H1 (cell line): ENCODE data around the gene TMTC2. TPM values are rescaled to one million over a fixed set of nuclear protein-coding genes. Genes with fewer than 3 reads are reported as not detected.

Experiments used
- CTCF ChIA-PET: fragments of 300-600 bp; sonication (Branson Sonifier 250); formaldehyde crosslinking; loops from one replicate; lab custom pipeline; 2021; ENCODE audit not compliant: partially characterized antibody; lab: Charles Lee
- POLR2A ChIA-PET: fragments of 300-600 bp; sonication (Branson Sonifier 250); formaldehyde crosslinking; loops from one replicate; lab custom pipeline; 2021; ENCODE audit warnings: inconsistent platforms; ENCODE audit not compliant: partially characterized antibody; lab: Charles Lee
- DNase-seq, 2 experiments: peaks; one replicate each; pipeline versions ENCODE4 v3.0.0 to v3.0.0-alpha.2; 2010 to 2022; ENCODE audit warnings: low spot score in 2 of 2, low read depth in 1 of 2, mixed read lengths in 1 of 2
- FAIRE-seq: peaks from 2 replicates; lab custom pipeline; 2011; peaks lifted over from hg19 to GRCh38; lab: Jason Lieb, UNC
- H2AFZ ChIP-seq: 2 replicates; pipeline ENCODE4 v1.8.1; 2012; ENCODE audit warnings: low read length, inconsistent platforms
- H2AK5ac ChIP-seq: 2 replicates; pipeline ENCODE4 v1.6.1; 2013; ENCODE audit warnings: low read depth, low read length
- H2BK120ac ChIP-seq: replicated peaks from 2 replicates; pipeline ENCODE3; 2013; ENCODE audit warnings: low read depth, low read length, inconsistent platforms
- H2BK12ac ChIP-seq: 2 replicates; pipeline ENCODE4 v1.6.1; 2013; ENCODE audit warnings: low read depth, low read length
- H2BK15ac ChIP-seq: 2 replicates; pipeline ENCODE4 v1.6.1; 2013; ENCODE audit warnings: low read length
- H2BK20ac ChIP-seq: 2 replicates; pipeline ENCODE4 v1.6.1; 2013; ENCODE audit warnings: low read length
- H2BK5ac ChIP-seq: 2 replicates; pipeline ENCODE4 v1.6.1; 2013; ENCODE audit warnings: low read depth, low read length
- H3K14ac ChIP-seq: 2 replicates; pipeline ENCODE4 v1.6.1; 2013; ENCODE audit warnings: inconsistent platforms; ENCODE audit not compliant: insufficient read length
- H3K18ac ChIP-seq: 2 replicates; pipeline ENCODE4 v1.6.1; 2013; ENCODE audit warnings: low read length; ENCODE audit errors: extremely low read depth
- H3K23ac ChIP-seq: 2 replicates; pipeline ENCODE4 v1.6.1; 2013; ENCODE audit warnings: inconsistent platforms; ENCODE audit not compliant: insufficient read length
- H3K23me2 ChIP-seq: 2 replicates; pipeline ENCODE4 v1.6.1; 2013; ENCODE audit warnings: low read depth, low read length
- H3K27ac ChIP-seq: 2 replicates; pipeline ENCODE4 v1.6.1; 2011; ENCODE audit warnings: low read depth, low read length, inconsistent platforms
- H3K27me3 ChIP-seq, 4 experiments: replicated peaks in 1 of 4; 1 replicate in 1 of 4; 2 replicates in 3 of 4; pipeline versions ENCODE4 v1.6.1 to v1.8.1; 2011 to 2013; ENCODE audit warnings: low read length in 3 of 4, mild to moderate bottlenecking in 3 of 4, inconsistent platforms in 2 of 4, mixed read lengths in 2 of 4, moderate library complexity in 1 of 4; ENCODE audit not compliant: control insufficient read depth in 3 of 4, insufficient read depth in 3 of 4; ENCODE audit errors: extremely low read depth in 1 of 4
- H3K36me3 ChIP-seq, 4 experiments: 2 replicates each; pipeline versions ENCODE4 v1.6.1 to v1.8.1; 2011 to 2013; ENCODE audit warnings: mild to moderate bottlenecking in 4 of 4, low read length in 3 of 4, moderate library complexity in 2 of 4, control low read depth in 1 of 4, inconsistent platforms in 1 of 4; ENCODE audit not compliant: insufficient read depth in 4 of 4, control insufficient read depth in 2 of 4
- H3K4ac ChIP-seq: replicated peaks from 2 replicates; pipeline ENCODE3; 2013; ENCODE audit warnings: low read length, low read depth, mixed read lengths, inconsistent platforms; ENCODE audit not compliant: insufficient read length
- H3K4me1 ChIP-seq, 4 experiments: replicated peaks in 1 of 4; 1 replicate in 1 of 4; 2 replicates in 3 of 4; pipeline versions ENCODE4 v1.6.1 to v1.8.1; 2011 to 2013; ENCODE audit warnings: low read length in 3 of 4, inconsistent platforms in 2 of 4, mixed read lengths in 1 of 4; ENCODE audit not compliant: insufficient read depth in 4 of 4, control insufficient read depth in 3 of 4
- H3K4me2 ChIP-seq, 2 experiments: 2 replicates each; pipeline versions ENCODE4 v1.6.1 to v1.8.1; 2011 to 2013; ENCODE audit warnings: low read depth in 2 of 2, low read length in 2 of 2, control low read depth in 1 of 2, inconsistent platforms in 1 of 2, mild to moderate bottlenecking in 1 of 2; ENCODE audit not compliant: insufficient read depth in 1 of 2
- H3K4me3 ChIP-seq, 4 experiments: fragments of 200-600, 300-600 bp in 1 of 4; sonication (generic), shearing (Covaris generic), sonication (Bioruptor Twin) in 1 of 4; 2 replicates each; pipeline versions ENCODE4 v1.5.1 to v1.8.1; 2011 to 2016; ENCODE audit warnings: low read length in 4 of 4, low read depth in 3 of 4, control low read depth in 2 of 4, inconsistent platforms in 2 of 4, mild to moderate bottlenecking in 2 of 4, mixed read lengths in 1 of 4, moderate library complexity in 1 of 4; ENCODE audit not compliant: insufficient read depth in 2 of 4; ENCODE audit errors: extremely low read depth in 1 of 4
- H3K56ac ChIP-seq: replicated peaks from 2 replicates; pipeline ENCODE3; 2013; ENCODE audit warnings: low read depth, mild to moderate bottlenecking, mixed read lengths, low read length, inconsistent platforms; ENCODE audit not compliant: insufficient read length
- H3K79me1 ChIP-seq: 2 replicates; pipeline ENCODE4 v1.6.1; 2013; ENCODE audit warnings: low read depth, low read length, control low read depth
- H3K79me2 ChIP-seq, 2 experiments: 2 replicates each; pipeline versions ENCODE4 v1.6.1 to v1.8.1; 2012 to 2013; ENCODE audit warnings: low read length in 2 of 2, mild to moderate bottlenecking in 2 of 2, inconsistent platforms in 1 of 2; ENCODE audit not compliant: insufficient read depth in 2 of 2, control insufficient read depth in 1 of 2
- H3K9ac ChIP-seq, 4 experiments: replicated peaks in 1 of 4; 1 replicate in 1 of 4; 2 replicates in 3 of 4; pipeline versions ENCODE4 v1.6.1 to v1.8.1; 2011 to 2013; ENCODE audit warnings: low read depth in 3 of 4, low read length in 3 of 4, control low read depth in 2 of 4, mild to moderate bottlenecking in 2 of 4, moderate library complexity in 2 of 4, inconsistent platforms in 1 of 4; ENCODE audit errors: extremely low read depth in 1 of 4
- H3K9me3 ChIP-seq, 2 experiments: 2 replicates each; pipeline versions ENCODE4 v1.6.1 to v1.8.1; 2012 to 2013; ENCODE audit warnings: mild to moderate bottlenecking in 2 of 2, moderate library complexity in 2 of 2, control low read depth in 1 of 2, inconsistent platforms in 1 of 2, low read depth in 1 of 2, low read length in 1 of 2, mixed read lengths in 1 of 2; ENCODE audit not compliant: insufficient read depth in 2 of 2
- H4K20me1 ChIP-seq, 2 experiments: replicated peaks in 1 of 2; 2 replicates each; pipeline versions ENCODE3 to v1.8.1; 2011 to 2013; ENCODE audit warnings: inconsistent platforms in 2 of 2, low read length in 2 of 2, mild to moderate bottlenecking in 1 of 2; ENCODE audit not compliant: insufficient read depth in 2 of 2, control insufficient read depth in 1 of 2
- H4K5ac ChIP-seq: 2 replicates; pipeline ENCODE4 v1.6.1; 2013; ENCODE audit warnings: low read length, low read depth, mixed read lengths, inconsistent platforms; ENCODE audit not compliant: insufficient read length
- H4K8ac ChIP-seq: 2 replicates; pipeline ENCODE4 v1.8.0; 2013; ENCODE audit warnings: mild to moderate bottlenecking, moderate library complexity, low read length, inconsistent platforms; ENCODE audit not compliant: insufficient read depth; ENCODE audit errors: extremely low read depth
- H4K91ac ChIP-seq: replicated peaks from 2 replicates; pipeline ENCODE3; 2013; ENCODE audit warnings: low read length, mixed read lengths, inconsistent platforms; ENCODE audit not compliant: insufficient read length
- ATF2 ChIP-seq: IDR thresholded peaks from 2 replicates; pipeline ENCODE4 v1.6.1; 2012; ENCODE audit warnings: low read length, inconsistent platforms
- CBX5 ChIP-seq: fragments of 300-800, 300-1000 bp; sonication (generic); IDR thresholded peaks from 2 replicates; pipeline ENCODE4 v1.7.1; 2016; ENCODE audit warnings: antibody characterized with exemption, low read length, low read depth
- CEBPB ChIP-seq: IDR thresholded peaks from 2 replicates; pipeline ENCODE4 v1.6.1; 2012; ENCODE audit warnings: low read depth, low read length
- CREB1 ChIP-seq: IDR thresholded peaks from 2 replicates; pipeline ENCODE4 v1.6.1; 2012; ENCODE audit warnings: inconsistent platforms
- EP300 ChIP-seq, 2 experiments: IDR thresholded peaks; 1 replicate in 1 of 2; 2 replicates in 1 of 2; pipeline ENCODE4 v1.6.1; 2011 to 2012; ENCODE audit warnings: low read depth in 2 of 2, low read length in 2 of 2, mild to moderate bottlenecking in 2 of 2, borderline replicate concordance in 1 of 2, inconsistent platforms in 1 of 2, moderate library complexity in 1 of 2
- GABPA ChIP-seq: IDR thresholded peaks from 2 replicates; pipeline ENCODE4 v1.6.1; 2011; ENCODE audit warnings: mild to moderate bottlenecking, low read length, moderate library complexity, borderline replicate concordance; ENCODE audit not compliant: insufficient read depth
- GTF2F1 ChIP-seq: IDR thresholded peaks from 2 replicates; pipeline ENCODE4 v1.6.1; 2012; ENCODE audit warnings: low read depth, low read length, improper control_type of control experiment, borderline replicate concordance
- HDAC6 ChIP-seq: IDR thresholded peaks from one replicate; pipeline ENCODE4 v1.7.1; 2012; ENCODE audit warnings: low read depth, mild to moderate bottlenecking, inconsistent platforms, low read length, moderate library complexity
- NRF1 ChIP-seq: IDR thresholded peaks from 2 replicates; pipeline ENCODE4 v1.6.1; 2011; ENCODE audit warnings: mild to moderate bottlenecking, low read depth, low read length, improper control_type of control experiment
- RXRA ChIP-seq: IDR thresholded peaks from 2 replicates; pipeline ENCODE4 v1.6.1; 2011; ENCODE audit warnings: low read depth, mild to moderate bottlenecking, low read length, moderate library complexity; ENCODE audit not compliant: insufficient read depth
- SAP30 ChIP-seq: fragments of 300-600 bp; sonication (generic); IDR thresholded peaks from 2 replicates; pipeline ENCODE4 v1.7.1; 2012; ENCODE audit warnings: low read length, moderate library complexity, mild to moderate bottlenecking, inconsistent platforms; ENCODE audit not compliant: insufficient read depth, insufficient replicate concordance
- TEAD4 ChIP-seq: IDR thresholded peaks from 2 replicates; pipeline ENCODE4 v1.6.1; 2012; ENCODE audit warnings: low read depth, low read length, inconsistent platforms, mixed read lengths
- ZNF274 ChIP-seq: IDR thresholded peaks from 2 replicates; pipeline ENCODE4 v1.7.0; 2012; ENCODE audit warnings: low read length, borderline replicate concordance; ENCODE audit errors: extremely low read depth
- WGBS, 2 experiments: shearing (Covaris generic) in 1 of 2; methylation state at CpG; one replicate each; pipeline versions ENCODE4 v1.1.6 to v1.1.7; 2013 to 2015; ENCODE audit warnings: low lambda C conversion rate in 2 of 2, mixed read lengths in 2 of 2, inconsistent platforms in 1 of 2, low coverage in 1 of 2, missing lambda C conversion rate in 1 of 2; ENCODE audit not compliant: insufficient replicate concordance in 2 of 2, insufficient coverage in 1 of 2, insufficient read length in 1 of 2; ENCODE audit errors: extremely low coverage in 1 of 2, missing lambda C conversion rate in 1 of 2; 5-methylcytosine and 5-hydroxymethylcytosine counted together
- polyA plus RNA-seq, 7 experiments: library from polyadenylated mRNA; depleted of rRNA in 3 of 7; stranded (reverse) in 5 of 7; unstranded in 2 of 7; fragments of >200 nt in 5 of 7; fragments of 200-250 nt in 2 of 7; gene quantifications; 1 replicate in 5 of 7; 2 replicates in 1 of 7; 4 replicates in 1 of 7; pipeline versions ENCODE4 v1.2.1 to v1.2.3, GENCODE V29; 2011 to 2013; ENCODE audit warnings: missing spikeins in 2 of 7, mixed read lengths in 2 of 7
- total RNA-seq: library from RNA; stranded (reverse); fragmentation: NEBNext Ultra II Directional; extraction: Animal tissue kit (Norgen Biotek cat#: 25700); gene quantifications from 2 replicates; pipeline ENCODE4 v1.2.1, GENCODE V29; 2021

Gene TMTC2
- total and polyA plus RNA-seq, 2 of the 8 experiments (the other 6 are each of a cell fraction or from before 2014, with no cell fraction given): 2.3 to 3.9 TPM

GRCh38 chr12:82952946-82953345, 266.2 kb downstream of the TMTC2 start:
- DNase-seq (no peak), FAIRE-seq (no peak)
- Histone ChIP-seq H3K14ac (no peak overlapping the region), H4K8ac (no peak overlapping the region), H3K4me2 (no peak overlapping the region), H2BK120ac (no peak overlapping the region), H3K9me3 (no peaks in the 10 kb centered on the region), H3K27ac (no peak overlapping the region), H3K79me2 (no peaks in the 10 kb centered on the region), H3K79me1 (no peaks in the 10 kb centered on the region), H2BK12ac (no peak overlapping the region), H2AK5ac (no peak overlapping the region), H2BK15ac (no peak overlapping the region), H4K20me1 (no peaks in the 10 kb centered on the region), H4K91ac (no peak overlapping the region), H3K4me3 (no peak overlapping the region), H3K9ac (no peak overlapping the region), H2AFZ (no peak overlapping the region), H3K23me2 (no peaks in the 10 kb centered on the region), H3K18ac (no peak overlapping the region), H3K23ac (no peak overlapping the region), H3K4ac (no peak overlapping the region), H2BK20ac (no peak overlapping the region), H3K4me1 (no peaks in the 10 kb centered on the region), H3K36me3 (no peaks in the 10 kb centered on the region), H3K27me3 (no peaks in the 10 kb centered on the region), H3K56ac (no peak overlapping the region), H2BK5ac (0 out of 2 replicates have a peak overlapping the region, but pooled peaks have one; percentile 8), H4K5ac (no peak overlapping the region)
- 94% methylated on average over 3 of the region's 3 CpGs; no CpG with 5 or more reads in 1 of the 2 experiments for WGBS, 2 experiments
- CTCF ChIA-PET: interaction anchor here (0.7 kb wide), 1 partner anchor 16 kb away, joined by 3 read pairs; no protein-coding TSS in a partner anchor
- POLR2A ChIA-PET: no interaction called here
- TF ChIP-seq HDAC6 (no peak), CEBPB (no peak), EP300 (IDR thresholded peaks at IDR 0.05; ENCODE audit: borderline replicate concordance in 1 of 2, low read depth in 2 of 2, low read length in 2 of 2) (no peak), CREB1 (no peak), GTF2F1 (no peak), ATF2 (no peak), ZNF274 (no peak), RXRA (no peak), CBX5 (no peak), GABPA (no peak), SAP30 (no peak), TEAD4 (no peak), NRF1 (no peak)
